GM19463 (cell line): ENCODE data around the gene ARHGAP1.

Source experiments
- ATAC-seq: cut with Tn5 transposase; IDR thresholded peaks from one replicate; pipeline ENCODE4 v1.9.1; 2021; ENCODE audit warnings: mild to moderate bottlenecking, moderate library complexity; ENCODE audit not compliant: unreplicated experiment

The ARHGAP1 gene

DNA sequence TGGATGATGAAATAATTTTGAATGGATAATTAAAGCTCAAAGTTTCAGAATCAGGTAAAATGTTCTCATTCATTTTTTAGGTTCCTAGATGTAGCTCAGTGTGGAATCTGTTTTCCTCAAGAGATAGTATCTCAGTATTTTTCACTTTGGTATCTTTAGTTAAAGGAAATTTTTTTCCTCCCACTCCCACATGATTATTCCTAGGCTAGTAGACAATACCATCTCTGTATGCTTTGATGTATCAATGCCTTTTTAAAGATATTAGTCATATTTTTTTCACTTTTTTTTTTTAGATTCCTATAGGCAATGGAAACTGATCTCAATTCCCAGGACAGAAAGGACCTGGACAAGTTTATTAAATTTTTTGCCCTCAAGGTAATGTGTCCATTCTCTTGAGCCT is 56.4 kb downstream of the ARHGAP1 start:
- ATAC-seq: no peak

DNA sequence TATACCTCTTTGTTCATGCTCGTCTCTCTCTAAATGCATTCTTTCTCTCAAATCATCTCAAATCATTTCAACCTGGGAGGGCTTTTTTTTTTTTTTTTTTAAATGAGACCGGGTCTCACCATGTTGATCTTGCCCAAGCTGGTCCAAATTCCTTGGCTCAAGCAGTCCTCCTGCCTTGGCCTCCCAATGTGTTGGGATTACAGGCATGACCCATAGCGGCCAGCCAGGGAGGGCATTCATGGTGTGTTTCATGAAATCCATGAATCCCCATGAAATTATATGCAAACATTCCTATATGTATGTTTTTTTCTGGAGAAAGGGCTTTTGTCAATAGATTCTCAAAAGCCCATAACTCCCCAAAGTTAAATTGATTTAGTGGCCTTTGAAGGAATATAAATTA is 56.9 kb downstream of the ARHGAP1 start:
- no peak for ATAC-seq

DNA sequence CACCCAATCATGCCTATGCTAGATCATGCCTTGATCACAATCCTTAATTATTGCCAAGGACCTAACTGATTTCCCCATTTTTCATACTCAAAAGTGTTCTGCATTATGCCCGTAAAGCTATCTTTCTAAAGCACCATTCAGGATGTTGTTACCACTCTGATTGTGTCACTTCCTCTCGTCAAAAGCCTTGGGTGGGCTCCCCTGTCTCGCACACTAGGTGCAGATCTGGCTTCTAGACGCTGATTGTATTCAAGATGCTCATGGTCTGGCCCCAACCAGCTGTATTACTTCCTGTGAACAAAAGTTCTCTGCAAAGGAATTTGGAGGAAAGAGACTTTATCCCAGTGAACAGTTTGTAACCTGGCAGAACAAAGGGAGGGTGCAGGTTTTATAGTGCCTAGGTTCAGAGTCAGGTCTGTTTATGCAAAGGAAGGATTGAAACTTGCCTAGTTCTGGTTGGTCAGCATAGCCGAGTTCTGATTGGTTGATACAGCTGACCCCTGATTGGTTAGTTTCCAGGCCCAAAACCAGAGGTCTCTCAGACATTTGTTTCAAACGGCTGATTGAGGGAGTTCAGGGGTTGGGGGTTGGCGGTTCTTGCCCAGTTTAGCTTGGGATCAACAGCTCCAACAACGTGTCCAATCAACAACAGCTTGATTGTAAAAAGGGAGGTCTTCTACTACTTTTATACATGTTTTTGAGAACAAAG is 57.6 kb downstream of the ARHGAP1 start:
- no peak for ATAC-seq

DNA sequence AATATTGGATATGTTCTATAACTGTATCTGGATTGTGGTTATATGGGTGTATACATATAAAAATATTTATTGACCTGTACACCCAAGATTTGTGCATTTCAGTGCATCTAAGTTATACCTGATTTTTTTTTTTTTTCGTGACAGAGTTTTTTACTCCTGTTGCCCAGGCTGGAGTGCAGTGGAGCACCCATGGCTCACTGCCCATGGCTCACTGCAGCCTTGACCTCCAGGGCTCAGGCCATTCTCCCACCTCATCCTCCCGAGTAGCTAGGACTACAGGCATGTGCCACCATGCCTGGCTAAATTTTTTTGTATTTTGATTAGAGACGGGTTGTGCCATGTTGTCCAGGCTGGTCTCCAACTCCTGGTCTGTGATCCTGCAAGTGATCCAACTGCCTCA is 58.8 kb downstream of the ARHGAP1 start:
- no peak for ATAC-seq

GRCh38 chr11:46640036-46640788 is 60.2 kb downstream of the ARHGAP1 start:
- ATAC-seq: no peak

DNA sequence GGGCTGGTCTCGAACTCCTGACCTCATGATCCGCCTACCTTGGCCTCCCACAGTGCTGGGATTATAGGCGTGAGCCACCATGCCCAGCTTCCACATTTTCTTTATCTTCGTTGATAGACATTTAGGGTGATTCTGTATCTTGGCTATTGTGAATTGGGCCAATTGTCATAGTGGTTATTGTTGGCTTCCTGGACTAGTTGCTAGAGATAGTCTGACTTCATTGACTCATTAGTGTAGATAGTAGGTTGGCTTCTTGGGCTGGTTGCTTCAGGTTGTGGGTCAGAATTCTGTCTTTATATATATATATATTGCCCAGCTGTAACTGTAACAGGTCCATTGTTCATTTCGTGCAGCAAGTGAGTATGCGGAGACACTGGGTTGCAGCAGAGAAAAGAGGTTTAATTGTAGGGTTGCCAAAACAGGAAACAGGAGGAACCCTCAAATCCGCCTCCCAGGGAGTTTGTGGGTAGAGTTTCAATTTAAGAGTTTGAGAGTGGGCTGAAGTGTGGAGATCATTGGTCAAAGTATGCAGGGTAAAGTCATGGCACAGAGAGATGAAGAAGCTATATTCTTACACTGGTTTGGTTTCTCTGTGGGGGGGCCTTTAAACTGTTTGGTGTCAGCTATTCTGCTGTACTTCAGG is 61.1 kb downstream of the ARHGAP1 start:
- ATAC-seq: no peak

GRCh38 chr11:46637546-46637945 is 62.9 kb downstream of the ARHGAP1 start:
- ATAC-seq: no peak

GRCh38 chr11:46635557-46636139 is 64.8 kb downstream of the ARHGAP1 start:
- no peak for ATAC-seq

DNA sequence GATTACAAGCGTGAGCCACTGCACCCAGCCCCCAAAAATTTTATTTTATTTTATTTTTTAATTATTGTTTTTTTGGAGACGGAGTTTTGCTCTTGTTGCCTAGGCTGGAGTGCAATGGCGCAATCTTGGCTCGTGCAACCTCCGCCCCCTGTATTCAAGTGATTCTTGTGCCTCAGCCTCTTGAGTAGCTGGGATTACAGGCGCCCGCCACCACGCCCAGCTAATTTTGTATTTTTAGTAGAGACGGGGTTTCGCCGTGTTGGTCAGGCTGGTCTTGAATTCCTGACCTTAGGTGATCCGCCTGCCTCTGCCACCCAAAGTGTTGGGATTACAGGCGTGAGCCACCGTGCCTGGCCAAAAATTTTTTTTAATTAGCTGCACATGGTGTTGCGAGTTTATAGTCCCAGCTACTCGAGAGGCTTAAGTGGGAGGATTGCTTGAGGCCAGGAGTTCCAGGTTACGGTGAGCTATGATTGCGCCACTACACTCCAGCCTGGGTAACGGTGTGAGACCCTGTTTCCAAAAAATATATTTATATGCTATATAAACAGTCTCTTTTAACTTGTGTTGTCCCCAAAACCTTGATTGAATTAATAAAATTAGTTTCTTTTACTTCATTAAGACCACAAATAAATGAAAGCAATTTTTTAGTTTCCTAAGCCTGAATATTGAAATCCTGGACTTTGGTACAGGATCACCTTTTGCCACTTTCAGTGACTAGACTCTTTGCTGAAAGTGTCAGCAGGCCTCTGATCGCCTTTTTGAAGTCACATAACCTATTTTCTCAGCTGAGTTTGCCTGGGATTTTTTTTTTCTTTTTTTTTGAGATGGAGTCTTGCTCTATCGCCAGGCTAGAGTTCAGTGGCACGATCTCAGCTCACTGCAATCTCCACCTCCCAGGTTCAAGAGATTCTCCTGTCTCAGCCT is 66.9 kb downstream of the ARHGAP1 start:
- no peak for ATAC-seq

GRCh38 chr11:46632502-46632901 is 67.9 kb downstream of the ARHGAP1 start:
- no peak for ATAC-seq

DNA sequence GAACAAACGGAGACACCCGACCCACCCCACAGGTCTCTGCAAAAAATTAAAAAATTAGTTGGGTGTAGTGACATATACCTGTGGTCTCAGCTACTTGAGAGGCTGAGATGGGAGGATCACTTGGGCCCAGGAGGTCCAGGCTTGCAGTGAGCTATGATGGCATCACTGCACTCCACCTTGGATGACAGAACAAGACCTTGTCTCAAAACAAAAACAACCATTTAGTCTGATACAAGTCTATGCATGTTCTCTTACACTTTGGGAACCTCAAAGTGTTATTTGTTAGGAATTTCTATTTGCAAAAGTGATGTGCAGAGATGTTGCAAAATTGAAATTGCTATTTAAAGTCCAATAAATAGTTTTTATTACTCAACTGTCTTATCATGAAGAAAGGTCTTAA is 68.7 kb downstream of the ARHGAP1 start:
- no peak for ATAC-seq

- ATAC-seq: no peak
These were observed 70.2 kb downstream of the ARHGAP1 start for GRCh38 chr11:46630237-46630636.

DNA sequence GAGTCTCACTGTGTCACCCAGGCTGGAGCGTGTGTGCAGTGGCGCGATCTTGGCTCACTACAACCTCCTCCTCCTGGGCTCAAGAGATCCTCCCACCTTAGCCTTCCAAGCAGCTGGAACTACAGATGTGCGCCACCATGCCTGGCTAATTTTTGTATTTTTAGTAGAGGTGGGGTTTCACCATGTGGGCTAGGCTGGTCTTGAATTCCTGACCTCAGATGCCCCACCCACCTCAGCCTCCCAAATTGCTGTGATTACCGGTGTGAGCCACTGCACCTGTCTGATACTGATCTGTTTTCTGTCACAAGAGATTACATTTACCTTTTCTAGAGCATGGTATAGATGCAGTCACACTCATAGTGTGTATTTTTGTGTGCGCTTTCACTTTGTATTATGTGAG is 71.5 kb downstream of the ARHGAP1 start:
- no peak for ATAC-seq
